A673 (cell line): ENCODE results near the gene NUP93. TPM values are rescaled to one million over a fixed set of nuclear protein-coding genes. Genes with fewer than 3 reads are reported as not detected.
A peak's percentile ranks its signal among the peaks of the same experiment; 100 is the strongest.

ENCODE experiments used
- BruUV-seq: library from RNA; stranded (reverse); fragments of 400-500 nt; replicated peaks from 2 replicates; lab custom pipeline; 2021; lab: Mats Ljungman, UMichigan
- CTCF ChIA-PET: fragments of 300-600 bp; sonication (Branson Sonifier 250); formaldehyde crosslinking; loops from one replicate; lab custom pipeline; 2022; ENCODE audit warnings: antibody characterized with exemption; lab: Charles Lee
- POLR2A ChIA-PET: fragments of 300-600 bp; sonication (Branson Sonifier 250); formaldehyde crosslinking; loops from one replicate; lab custom pipeline; 2022; ENCODE audit warnings: antibody characterized with exemption; ENCODE audit not compliant: low non-redundant PET; lab: Charles Lee
- DNase-seq: peaks from one replicate; pipeline ENCODE4 v3.0.0-alpha.2; 2015; ENCODE audit warnings: low spot score
- H3K27ac ChIP-seq: fragments of 200-600 bp; sonication (generic); 2 replicates; pipeline ENCODE4 v1.5.1; 2016; ENCODE audit warnings: mixed run types, low read depth, mild to moderate bottlenecking, mixed read lengths, antibody characterized with exemption, low read length; ENCODE audit not compliant: poor library complexity, severe bottlenecking
- H3K27me3 ChIP-seq: fragments of 200-600 bp; sonication (generic); replicated peaks from 2 replicates; pipeline ENCODE4 v1.6.1; 2017; ENCODE audit warnings: mixed run types, low read depth, mild to moderate bottlenecking, mixed read lengths, antibody characterized with exemption, low read length; ENCODE audit not compliant: insufficient read depth, poor library complexity
- H3K36me3 ChIP-seq: fragments of 200-600 bp; sonication (generic); 2 replicates; pipeline ENCODE4 v1.6.1; 2016; ENCODE audit warnings: mixed run types, mild to moderate bottlenecking, mixed read lengths, antibody characterized with exemption, low read length; ENCODE audit not compliant: insufficient read depth, poor library complexity, severe bottlenecking
- H3K4me1 ChIP-seq: fragments of 200-600 bp; sonication (generic); 2 replicates; pipeline ENCODE4 v1.6.1; 2017; ENCODE audit warnings: mixed run types, mild to moderate bottlenecking, mixed read lengths, antibody characterized with exemption, low read length; ENCODE audit not compliant: insufficient read depth, poor library complexity, severe bottlenecking
- H3K4me3 ChIP-seq: fragments of 200-600 bp; sonication (generic); 2 replicates; pipeline ENCODE4 v1.5.1; 2016; ENCODE audit warnings: low read depth, mixed run types, mild to moderate bottlenecking, mixed read lengths, low read length; ENCODE audit not compliant: poor library complexity, severe bottlenecking
- H3K9me3 ChIP-seq: fragments of 200-600 bp; sonication (generic); 2 replicates; pipeline ENCODE4 v1.6.1; 2016; ENCODE audit warnings: mixed run types, low read depth, mild to moderate bottlenecking, mixed read lengths, antibody characterized with exemption, low read length; ENCODE audit not compliant: poor library complexity, severe bottlenecking
- CTCF ChIP-seq: fragments of 300-800, 200-600 bp; sonication (generic); conservative IDR thresholded peaks from 2 replicates; pipeline ENCODE4 v1.5.1; 2017; ENCODE audit warnings: low read depth, mild to moderate bottlenecking, antibody characterized with exemption, low read length, moderate library complexity, mixed read lengths
- EZH2 ChIP-seq: fragments of 200-600 bp; sonication (generic); IDR thresholded peaks from 2 replicates; pipeline ENCODE4 v1.6.1; 2017; ENCODE audit warnings: borderline replicate concordance, low read depth, mild to moderate bottlenecking, mixed read lengths, antibody characterized with exemption, low read length; ENCODE audit not compliant: poor library complexity, severe bottlenecking
- intact Hi-C: fragments of 100-400 bp; cut with micrococcal nuclease; formaldehyde crosslinking; loops from one replicate; pipeline ENCODE4 v1.10.0; 2022; ENCODE audit not compliant: unreplicated experiment
- total RNA-seq: library from RNA; stranded (reverse); gene quantifications from 2 replicates; pipeline ENCODE4 v1.2.3, GENCODE V29; 2021

Gene NUP93
- total RNA-seq, 1 experiment from 2014 or later = 155 TPM

GRCh38 chr16:56860226-56861020 lies 130.5 kb downstream of the NUP93 start:
- CTCF ChIA-PET = no interaction called here
- intact Hi-C loops = no loop called here
- Histone ChIP-seq H3K36me3 (no peaks in the 10 kb centered on the region), H3K4me1 (peaks cover 9% of the 10 kb centered on the region), H3K4me3 (no peak overlapping the region), H3K27me3 (no peaks in the 10 kb centered on the region), H3K9me3 (no peaks in the 10 kb centered on the region), H3K27ac (no peak overlapping the region)
- POLR2A ChIA-PET = no interaction called here
- DNase-seq = no peak
- no peak for TF ChIP-seq CTCF
- no peak for TF ChIP-seq EZH2
- no TSS peak for BruUV-seq

- ChIA-PET POLR2A (no interaction called here), CTCF (no interaction called here)
- peak; percentile 44 for DNase-seq
- H3K4me3 ChIP-seq = no peak overlapping the region
- H3K27ac ChIP-seq = no peak overlapping the region
- no peaks in the 10 kb centered on the region for H3K36me3 ChIP-seq
- BruUV-seq = no TSS peak
- no peaks in the 10 kb centered on the region for H3K9me3 ChIP-seq
- intact Hi-C loops = no loop called here
- H3K27me3 ChIP-seq = no peaks in the 10 kb centered on the region
- H3K4me1 ChIP-seq = peaks cover 9% of the 10 kb centered on the region
- TF ChIP-seq EZH2 = no peak
- no peak for TF ChIP-seq CTCF
Observed at GRCh38 chr16:56861092-56861610, 131.2 kb downstream of the NUP93 start.

- POLR2A ChIA-PET = no interaction called here
- Histone ChIP-seq H3K36me3 (no peaks in the 10 kb centered on the region), H3K4me3 (no peak overlapping the region), H3K9me3 (no peaks in the 10 kb centered on the region), H3K4me1 (peaks cover 9% of the 10 kb centered on the region), H3K27ac (no peak overlapping the region), H3K27me3 (no peaks in the 10 kb centered on the region)
- CTCF ChIA-PET = no interaction called here
- intact Hi-C loops = no loop called here
- DNase-seq = no peak
- TF ChIP-seq CTCF = no peak
- no peak for TF ChIP-seq EZH2
- no TSS peak for BruUV-seq
Observed at GRCh38 chr16:56861756-56862155, 131.8 kb downstream of the NUP93 start.
